Lower leg skin (tissue), 3 donors: ENCODE measurements around the gene KCNMB2.

Experiments
- POLR2A ChIP-seq, 2 donors: fragments of 450-650 bp; IDR thresholded peaks; one replicate each; pipeline ENCODE4 v1.6.1; 2016 to 2017; ENCODE audit warnings: antibody characterized with exemption in 2 of 2, mild to moderate bottlenecking in 1 of 2, moderate library complexity in 1 of 2
- TF ChIP-seq, protein P1 (sequence below), 3 donors: fragments of 450-650 bp; IDR thresholded peaks; one replicate each; pipeline ENCODE4 v1.5.1; 2016; ENCODE audit warnings: antibody characterized with exemption in 3 of 3, mild to moderate bottlenecking in 3 of 3, moderate library complexity in 2 of 3

DNA sequence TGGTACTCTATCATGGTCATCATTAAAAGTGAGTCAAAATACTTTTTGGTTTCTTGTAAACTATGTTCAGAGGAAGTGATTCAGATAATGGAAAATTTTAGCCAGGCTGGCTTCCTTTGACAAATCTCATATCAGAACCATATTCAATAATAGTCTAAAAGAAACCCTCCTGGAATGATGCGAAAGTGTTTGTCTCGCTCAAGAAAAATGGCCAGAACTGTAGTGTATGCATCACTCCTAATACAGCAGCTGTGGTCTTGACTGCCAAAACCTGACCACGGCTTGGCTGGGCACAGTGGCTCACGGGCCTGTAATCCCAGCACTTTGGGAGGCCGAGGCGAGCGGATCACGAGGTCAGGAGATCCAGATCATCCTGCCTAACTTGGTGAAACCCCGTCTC is 35.6 kb upstream of the KCNMB2 start:
- TF ChIP-seq, protein P1, sequence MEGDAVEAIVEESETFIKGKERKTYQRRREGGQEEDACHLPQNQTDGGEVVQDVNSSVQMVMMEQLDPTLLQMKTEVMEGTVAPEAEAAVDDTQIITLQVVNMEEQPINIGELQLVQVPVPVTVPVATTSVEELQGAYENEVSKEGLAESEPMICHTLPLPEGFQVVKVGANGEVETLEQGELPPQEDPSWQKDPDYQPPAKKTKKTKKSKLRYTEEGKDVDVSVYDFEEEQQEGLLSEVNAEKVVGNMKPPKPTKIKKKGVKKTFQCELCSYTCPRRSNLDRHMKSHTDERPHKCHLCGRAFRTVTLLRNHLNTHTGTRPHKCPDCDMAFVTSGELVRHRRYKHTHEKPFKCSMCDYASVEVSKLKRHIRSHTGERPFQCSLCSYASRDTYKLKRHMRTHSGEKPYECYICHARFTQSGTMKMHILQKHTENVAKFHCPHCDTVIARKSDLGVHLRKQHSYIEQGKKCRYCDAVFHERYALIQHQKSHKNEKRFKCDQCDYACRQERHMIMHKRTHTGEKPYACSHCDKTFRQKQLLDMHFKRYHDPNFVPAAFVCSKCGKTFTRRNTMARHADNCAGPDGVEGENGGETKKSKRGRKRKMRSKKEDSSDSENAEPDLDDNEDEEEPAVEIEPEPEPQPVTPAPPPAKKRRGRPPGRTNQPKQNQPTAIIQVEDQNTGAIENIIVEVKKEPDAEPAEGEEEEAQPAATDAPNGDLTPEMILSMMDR (IDR thresholded peaks at IDR 0.05) = no peak
- no peak for TF ChIP-seq POLR2A (IDR thresholded peaks at IDR 0.05)
